Type B pancreatic cell (in vitro differentiated cells): ENCODE measurements around the gene CHRNA5. TPM values are rescaled to one million over a fixed set of nuclear protein-coding genes. Genes with fewer than 3 reads are reported as not detected.

Experiments
- DNase-seq: peaks from one replicate; pipeline ENCODE4 v3.0.0; 2021; ENCODE audit warnings: mixed read lengths; ENCODE audit not compliant: unreplicated experiment; ENCODE audit errors: extremely low spot score
- H3K27ac Mint-ChIP-seq: 2 replicates; pipeline ENCODE4 v1.8.0; 2021; ENCODE audit warnings: mild to moderate bottlenecking, mixed read lengths
- H3K27me3 Mint-ChIP-seq: 2 replicates; pipeline ENCODE4 v1.8.0; 2021; ENCODE audit warnings: mixed read lengths
- H3K36me3 Mint-ChIP-seq: 2 replicates; pipeline ENCODE4 v1.8.0; 2021; ENCODE audit warnings: mixed read lengths
- H3K4me1 Mint-ChIP-seq: one replicate; pipeline ENCODE4 v1.8.0; 2021; ENCODE audit warnings: mixed read lengths; ENCODE audit not compliant: unreplicated experiment
- H3K4me3 Mint-ChIP-seq: 2 replicates; pipeline ENCODE4 v1.8.0; 2021; ENCODE audit warnings: mild to moderate bottlenecking, mixed read lengths
- H3K9me3 Mint-ChIP-seq: 2 replicates; pipeline ENCODE4 v1.8.0; 2021; ENCODE audit warnings: mixed read lengths
- total RNA-seq: library from RNA; stranded (reverse); gene quantifications from 2 replicates; pipeline ENCODE4 v1.2.1, GENCODE V29; 2021; ENCODE audit warnings: low replicate concordance
- TF ChIP-seq, protein P1 (sequence below): fragments of 200-600 bp; sonication (generic); conservative IDR thresholded peaks from 2 replicates; pipeline ENCODE4 v1.5.0; 2021; ENCODE audit warnings: antibody characterized with exemption, mild to moderate bottlenecking

CHRNA5 gene
- total RNA-seq, 1 donor from 2014 or later: 11.5 TPM

DNA sequence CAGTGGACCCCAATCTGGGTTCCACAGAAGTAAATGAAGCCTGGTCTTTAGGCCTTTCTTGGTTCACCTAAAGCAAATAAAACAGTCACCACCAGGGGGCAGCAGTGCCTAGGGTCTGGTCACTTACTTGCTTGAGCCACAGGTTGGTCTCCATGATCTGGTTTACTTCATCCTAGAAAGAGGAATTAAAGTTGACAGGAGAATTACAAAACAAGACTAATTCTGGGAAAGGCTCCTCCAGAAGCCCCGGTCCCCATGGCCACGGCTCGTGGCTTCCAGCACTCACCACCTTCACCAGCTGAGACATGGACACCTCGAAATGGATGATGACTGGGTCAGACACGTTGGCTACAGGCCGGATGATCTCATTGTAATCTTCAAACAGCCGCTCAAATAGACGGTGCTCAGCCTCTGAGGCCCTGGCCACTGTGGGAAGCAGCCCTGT lies 53.2 kb downstream of the CHRNA5 start:
- Mint-ChIP-seq H3K27ac (peak overlapping the region; percentile 85), H3K27me3 (peaks cover 51% of the 10 kb centered on the region), H3K4me1 (peaks cover 13% of the 10 kb centered on the region), H3K9me3 (no peaks in the 10 kb centered on the region), H3K4me3 (peak overlapping the region; percentile 83), H3K36me3 (peaks cover 4% of the 10 kb centered on the region)
- TF ChIP-seq, protein P1, sequence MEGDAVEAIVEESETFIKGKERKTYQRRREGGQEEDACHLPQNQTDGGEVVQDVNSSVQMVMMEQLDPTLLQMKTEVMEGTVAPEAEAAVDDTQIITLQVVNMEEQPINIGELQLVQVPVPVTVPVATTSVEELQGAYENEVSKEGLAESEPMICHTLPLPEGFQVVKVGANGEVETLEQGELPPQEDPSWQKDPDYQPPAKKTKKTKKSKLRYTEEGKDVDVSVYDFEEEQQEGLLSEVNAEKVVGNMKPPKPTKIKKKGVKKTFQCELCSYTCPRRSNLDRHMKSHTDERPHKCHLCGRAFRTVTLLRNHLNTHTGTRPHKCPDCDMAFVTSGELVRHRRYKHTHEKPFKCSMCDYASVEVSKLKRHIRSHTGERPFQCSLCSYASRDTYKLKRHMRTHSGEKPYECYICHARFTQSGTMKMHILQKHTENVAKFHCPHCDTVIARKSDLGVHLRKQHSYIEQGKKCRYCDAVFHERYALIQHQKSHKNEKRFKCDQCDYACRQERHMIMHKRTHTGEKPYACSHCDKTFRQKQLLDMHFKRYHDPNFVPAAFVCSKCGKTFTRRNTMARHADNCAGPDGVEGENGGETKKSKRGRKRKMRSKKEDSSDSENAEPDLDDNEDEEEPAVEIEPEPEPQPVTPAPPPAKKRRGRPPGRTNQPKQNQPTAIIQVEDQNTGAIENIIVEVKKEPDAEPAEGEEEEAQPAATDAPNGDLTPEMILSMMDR: peak; percentile 93
- DNase-seq: peak; percentile 91

DNA sequence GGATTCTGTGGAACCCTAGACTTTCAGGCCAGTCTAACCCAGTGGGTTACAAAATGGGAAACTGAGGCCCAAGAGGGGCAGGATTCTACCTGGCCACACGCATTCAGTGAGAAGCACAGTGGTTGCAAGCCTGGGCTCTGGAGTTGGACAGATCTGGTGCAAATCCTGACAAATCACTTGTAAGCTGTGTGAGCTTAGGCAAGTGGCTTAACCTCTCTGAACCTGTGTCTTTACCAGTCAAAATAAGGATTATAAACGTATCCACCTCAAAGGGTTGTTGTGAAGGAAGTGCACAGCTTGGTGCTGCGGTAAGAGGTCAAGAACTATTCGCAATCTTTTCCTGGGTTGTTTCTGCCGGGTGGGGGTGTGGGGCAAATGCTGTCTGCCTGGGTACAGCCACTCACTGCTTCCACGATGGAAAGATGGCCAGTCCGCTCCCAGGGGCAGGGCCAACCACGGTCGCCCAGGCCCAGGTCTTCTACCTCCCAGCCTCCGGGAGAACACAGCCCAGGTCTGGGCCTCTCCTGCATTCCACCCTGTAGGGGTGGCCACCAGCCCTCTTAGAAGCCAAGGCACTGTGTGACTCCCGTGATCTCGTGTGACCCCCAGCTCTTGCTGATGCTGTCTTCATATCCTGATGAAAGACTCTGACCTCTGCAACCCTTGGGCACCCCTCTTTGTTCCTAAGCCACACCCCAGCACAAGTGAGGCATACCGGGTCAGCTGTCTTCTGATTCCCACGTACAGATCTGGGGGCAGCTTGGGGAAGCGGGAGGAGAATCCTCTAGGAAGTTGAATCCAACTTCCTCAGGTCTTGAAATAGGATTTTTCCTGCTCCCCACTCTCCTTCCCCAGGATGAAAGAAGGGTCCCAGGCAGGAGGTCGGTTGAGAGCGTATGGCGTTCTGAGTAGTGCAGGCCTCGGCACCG lies 54.0 kb downstream of the CHRNA5 start:
- DNase-seq: no peak
- Mint-ChIP-seq H3K4me1 (peaks cover 13% of the 10 kb centered on the region), H3K27me3 (peaks cover 54% of the 10 kb centered on the region)

DNA sequence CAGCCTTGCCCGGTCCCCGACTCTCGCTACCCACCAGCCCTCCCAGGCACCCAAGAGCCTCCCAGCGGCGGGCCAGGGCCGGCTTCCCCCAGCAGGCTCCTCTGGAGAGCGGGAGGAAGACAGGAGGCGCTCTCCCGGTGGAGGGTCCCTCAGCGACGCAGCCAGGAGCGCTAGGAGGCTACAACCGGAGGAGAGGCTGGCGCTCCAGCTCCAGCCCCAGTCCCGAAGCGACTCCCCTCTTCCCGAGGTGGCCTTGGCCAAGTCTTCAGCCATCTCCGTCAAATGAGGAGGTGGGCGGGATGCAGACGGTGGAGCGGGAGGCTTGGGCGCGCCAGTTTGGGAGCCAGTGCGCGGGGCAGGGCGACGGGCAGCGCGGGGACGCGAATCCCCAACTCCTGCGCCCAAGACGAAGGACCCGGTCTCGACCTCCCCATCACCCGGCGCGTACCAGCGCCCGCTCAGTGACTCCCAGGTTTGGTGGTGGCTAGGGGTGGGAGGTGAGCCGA lies 54.8 kb downstream of the CHRNA5 start:
- peaks cover 61% of the 10 kb centered on the region for H3K27me3 Mint-ChIP-seq
- no peaks in the 10 kb centered on the region for H3K9me3 Mint-ChIP-seq
- peaks cover 13% of the 10 kb centered on the region for H3K4me1 Mint-ChIP-seq
- H3K36me3 Mint-ChIP-seq: peaks cover 4% of the 10 kb centered on the region
- TF ChIP-seq, protein P1: peak; percentile 57
- no peak for DNase-seq
- H3K4me3 Mint-ChIP-seq: peak overlapping the region; percentile 81
- H3K27ac Mint-ChIP-seq: no peak overlapping the region

More for the DNA sequence above, 54.0 kb downstream of the CHRNA5 start:
- H3K36me3 Mint-ChIP-seq: peaks cover 4% of the 10 kb centered on the region
- no peaks in the 10 kb centered on the region for H3K9me3 Mint-ChIP-seq
- peak overlapping the region; percentile 83 for H3K4me3 Mint-ChIP-seq
- TF ChIP-seq, protein P1: no peak
- peak overlapping the region; percentile 85 for H3K27ac Mint-ChIP-seq

DNA sequence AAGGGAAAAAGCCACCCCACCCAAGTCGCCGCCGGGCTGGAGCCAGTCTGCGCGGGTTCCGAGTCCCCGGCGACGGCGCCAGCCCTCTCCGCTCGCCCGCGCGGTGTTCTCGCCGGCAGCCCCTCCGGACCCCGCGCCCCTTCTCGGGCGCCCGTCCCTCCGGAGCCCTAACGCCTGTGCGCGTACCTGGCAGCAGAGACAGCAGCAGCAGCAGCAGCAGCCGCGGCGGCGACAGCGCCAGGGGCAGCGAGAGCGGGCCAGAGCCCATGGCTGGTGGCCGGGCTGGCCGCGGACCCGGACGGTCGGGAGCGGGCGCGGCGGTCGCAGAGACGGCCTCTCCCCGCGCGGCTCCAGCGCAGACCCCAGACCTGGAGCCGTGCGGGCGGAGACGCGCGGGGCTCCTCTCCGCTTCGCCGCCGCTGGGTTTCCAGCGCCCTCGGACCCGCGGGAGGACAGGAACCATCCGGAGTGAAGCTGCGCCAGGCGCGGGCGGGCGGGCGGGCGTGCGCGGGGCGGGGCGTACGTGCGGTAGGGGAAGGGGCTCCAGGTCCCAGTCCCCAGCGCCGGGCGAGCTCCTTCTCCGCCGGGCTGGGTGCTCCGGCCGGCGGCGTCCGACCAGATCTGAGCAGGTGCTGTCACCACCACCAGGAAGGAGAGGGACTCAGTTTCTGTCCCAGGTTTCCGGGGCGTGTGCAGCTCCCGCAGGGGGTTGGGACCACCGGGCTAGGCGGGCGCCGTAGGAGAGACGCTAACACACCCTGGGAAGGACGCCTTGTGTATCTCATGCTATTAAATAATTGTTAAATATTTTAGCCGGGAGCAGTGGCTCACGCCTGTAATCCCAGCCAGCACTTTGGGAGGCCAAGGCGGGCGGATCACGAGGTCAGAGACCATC lies 55.5 kb downstream of the CHRNA5 start, which contains the start of gene CHRNA3:
Gene CHRNA3 (minus strand): TSS at position 470 of the 895 bp plus-strand sequence. CDS start 202 bp downstream, at position 268.
- H3K4me1 Mint-ChIP-seq: peaks cover 13% of the 10 kb centered on the region
- peaks cover 4% of the 10 kb centered on the region for H3K36me3 Mint-ChIP-seq
- peak within 1 kb of the TSS; percentile 81 for H3K4me3 Mint-ChIP-seq
- no peaks in the 10 kb centered on the region for H3K9me3 Mint-ChIP-seq
- DNase-seq: no peak
- H3K27ac Mint-ChIP-seq: no peak within 1 kb of the TSS
- peaks cover 66% of the 10 kb centered on the region for H3K27me3 Mint-ChIP-seq
- TF ChIP-seq, protein P1: no peak

DNA sequence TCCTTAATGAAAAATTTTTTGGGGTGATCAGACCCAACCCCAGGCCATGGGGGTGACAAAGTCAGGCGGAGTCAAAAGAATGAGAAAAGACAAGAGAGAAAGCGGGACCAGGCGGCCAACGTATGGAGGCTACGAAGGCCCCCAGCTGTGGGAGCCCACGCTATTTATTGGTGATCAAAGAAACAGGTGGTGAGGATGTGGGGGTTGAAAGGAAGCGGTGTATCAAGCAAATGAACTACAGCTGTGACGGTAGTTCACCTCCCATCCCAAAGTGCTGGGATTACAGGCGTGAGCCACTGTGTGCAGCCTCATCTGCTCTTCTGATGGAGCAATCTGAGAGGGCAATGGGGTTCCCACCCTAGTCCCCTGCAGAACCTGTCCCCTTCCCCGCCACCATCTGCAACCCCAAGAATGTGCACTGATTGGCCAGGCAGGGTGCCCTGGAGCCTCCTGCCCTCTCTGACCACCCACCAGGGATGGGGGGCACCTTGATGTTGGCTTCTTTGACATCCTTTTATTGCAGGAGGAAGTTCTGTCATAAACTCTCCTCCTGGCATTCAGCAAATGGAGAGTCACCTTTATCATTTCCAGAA lies 56.6 kb downstream of the CHRNA5 start:
- peaks cover 13% of the 10 kb centered on the region for H3K4me1 Mint-ChIP-seq
- peaks cover 4% of the 10 kb centered on the region for H3K36me3 Mint-ChIP-seq
- no peak for DNase-seq
- no peaks in the 10 kb centered on the region for H3K9me3 Mint-ChIP-seq
- TF ChIP-seq, protein P1: no peak
- H3K27ac Mint-ChIP-seq: no peak overlapping the region
- H3K4me3 Mint-ChIP-seq: peak overlapping the region; percentile 78
- H3K27me3 Mint-ChIP-seq: peaks cover 73% of the 10 kb centered on the region
